ENCODE results near the gene ZNF333. TPM values are rescaled to one million over a fixed set of nuclear protein-coding genes. Genes with fewer than 3 reads are reported as not detected.
"Not testable (repeated sequence)": the region's sequence is repeated elsewhere in the genome, so short reads cannot be mapped to it uniquely, and the experiment has no call there.

The ZNF333 gene
- total RNA-seq, 2 experiments from 2014 or later, result 11.7 to 12.7 TPM

GRCh38 chr19:14779151-14779550 is 89.3 kb downstream of the ZNF333 start:
- no peak overlapping the region for H3K4me3 Mint-ChIP-seq
- POLR2A ChIA-PET, result no interaction called here

GRCh38 chr19:14780622-14781225 is 90.9 kb downstream of the ZNF333 start:
- CTCF ChIA-PET, result interaction anchor here (0.6 kb wide), 1 partner anchor 189 kb away, joined by 3 read pairs; no protein-coding TSS in a partner anchor
- H3K36me3 Mint-ChIP-seq (ENCODE audit: low read depth); H3K9me3 Mint-ChIP-seq (ENCODE audit: low read depth); intact Hi-C loops (cut with DNase I, micrococcal nuclease); ATAC-seq; H3K4me3 Mint-ChIP-seq; POLR2A ChIA-PET; H3K27ac Mint-ChIP-seq; DNase-seq: not testable (repeated sequence)
- Mint-ChIP-seq H3K4me1 (peaks cover 21% of the 10 kb centered on the region), H3K27me3 (peaks cover 34% of the 10 kb centered on the region)

More at GRCh38 chr19:14779151-14779550, 89.3 kb downstream of the ZNF333 start:
- Mint-ChIP-seq H3K36me3 (ENCODE audit: low read depth) (no peaks in the 10 kb centered on the region), H3K27ac (no peak overlapping the region), H3K27me3 (peaks cover 32% of the 10 kb centered on the region), H3K4me1 (peaks cover 11% of the 10 kb centered on the region), H3K9me3 (ENCODE audit: low read depth) (no peaks in the 10 kb centered on the region)
- ATAC-seq (no peak), DNase-seq (no peak)
- CTCF ChIA-PET, result no interaction called here
- intact Hi-C loops (cut with DNase I, micrococcal nuclease), result no loop called here

- CTCF ChIA-PET; intact Hi-C loops (cut with DNase I, micrococcal nuclease); DNase-seq; ATAC-seq; H3K4me3 Mint-ChIP-seq; H3K36me3 Mint-ChIP-seq (ENCODE audit: low read depth); H3K27ac Mint-ChIP-seq; H3K9me3 Mint-ChIP-seq (ENCODE audit: low read depth): not testable (repeated sequence)
- Mint-ChIP-seq H3K27me3 (peaks cover 22% of the 10 kb centered on the region), H3K4me1 (peaks cover 18% of the 10 kb centered on the region)
- POLR2A ChIA-PET, result interaction anchor here (0.6 kb wide), 1 partner anchor 92 kb away, joined by 3 read pairs; the partner anchor contains the start of gene ZNF333
Measured at GRCh38 chr19:14781713-14782536, 92.1 kb downstream of the ZNF333 start.

GRCh38 chr19:14782626-14783409 is 93.0 kb downstream of the ZNF333 start:
- POLR2A ChIA-PET, result no interaction called here
- Mint-ChIP-seq H3K27me3 (peaks cover 16% of the 10 kb centered on the region), H3K4me3 (no peak overlapping the region), H3K36me3 (ENCODE audit: low read depth) (no peaks in the 10 kb centered on the region), H3K27ac (no peak overlapping the region), H3K9me3 (ENCODE audit: low read depth) (no peaks in the 10 kb centered on the region), H3K4me1 (peaks cover 20% of the 10 kb centered on the region)
- DNase-seq (no peak), ATAC-seq (no peak)
- CTCF ChIA-PET, result no interaction called here
- intact Hi-C loops (cut with DNase I, micrococcal nuclease), result no loop called here

Other genes with a start within 250 kb of the ZNF333 start
- under 1 TPM; 0.16 to 0.25 TPM for gene PTGER1, start 214.7 kb upstream of the ZNF333 start, total RNA-seq
- 10 to 100 TPM; 19.3 to 25.7 TPM for gene GIPC1, start 193.9 kb upstream of the ZNF333 start, total RNA-seq
- 10 to 100 TPM; 69.3 to 72.6 TPM for gene DNAJB1, start 171.7 kb upstream of the ZNF333 start, total RNA-seq
- gene TECR, start 160.5 kb upstream of the ZNF333 start, total RNA-seq, result 100 to 1,000 TPM; 106 to 145 TPM
- gene NDUFB7, start 118.0 kb upstream of the ZNF333 start, total RNA-seq, result 100 to 1,000 TPM; 112 to 121 TPM
- 1 to 10 TPM; 2.4 to 2.5 TPM for gene CLEC17A, start 107.0 kb upstream of the ZNF333 start, total RNA-seq
- gene ADGRE3, start 15.2 kb upstream of the ZNF333 start, total RNA-seq, result under 1 TPM; 0.11 to 0.30 TPM
- gene ADGRE2, start 88.5 kb downstream of the ZNF333 start, total RNA-seq, result under 1 TPM; 0.75 to 0.95 TPM
- not detected for gene OR7A5, start 145.1 kb downstream of the ZNF333 start, total RNA-seq
- gene OR7C1, start 145.1 kb downstream of the ZNF333 start, total RNA-seq, result not detected
- not detected for gene OR7A10, start 158.9 kb downstream of the ZNF333 start, total RNA-seq
- gene OR7A17, start 196.1 kb downstream of the ZNF333 start, total RNA-seq, result not detected